GM12801 (cell line): Measurements from ENCODE around the gene SETX.

Experiments used
- TF ChIP-seq, protein P1 (sequence below): IDR thresholded peaks from one replicate; pipeline ENCODE4 v1.5.1; 2011; ENCODE audit warnings: control low read depth; ENCODE audit not compliant: insufficient read length; ENCODE audit errors: extremely low read depth

SETX gene

DNA sequence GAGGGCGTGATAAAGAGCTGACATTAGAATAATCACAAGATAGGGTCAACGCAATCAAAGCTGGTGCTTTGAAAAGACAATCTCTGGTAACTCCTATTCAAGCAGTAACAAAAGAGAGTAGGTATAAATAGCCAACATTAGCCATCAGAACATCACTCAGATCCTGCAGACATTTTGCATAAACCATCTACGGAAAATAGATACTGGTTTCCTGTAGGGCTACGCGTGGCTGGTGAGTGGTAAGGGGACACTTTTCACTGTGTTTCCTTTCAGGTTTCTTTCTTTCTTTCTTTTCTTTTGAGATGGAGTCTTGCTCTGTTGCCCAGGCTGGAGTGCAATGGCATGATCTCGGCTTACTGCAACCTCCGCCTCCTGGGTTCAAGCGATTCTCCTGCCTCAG, 29.6 kb upstream of the SETX start:
- TF ChIP-seq, protein P1, sequence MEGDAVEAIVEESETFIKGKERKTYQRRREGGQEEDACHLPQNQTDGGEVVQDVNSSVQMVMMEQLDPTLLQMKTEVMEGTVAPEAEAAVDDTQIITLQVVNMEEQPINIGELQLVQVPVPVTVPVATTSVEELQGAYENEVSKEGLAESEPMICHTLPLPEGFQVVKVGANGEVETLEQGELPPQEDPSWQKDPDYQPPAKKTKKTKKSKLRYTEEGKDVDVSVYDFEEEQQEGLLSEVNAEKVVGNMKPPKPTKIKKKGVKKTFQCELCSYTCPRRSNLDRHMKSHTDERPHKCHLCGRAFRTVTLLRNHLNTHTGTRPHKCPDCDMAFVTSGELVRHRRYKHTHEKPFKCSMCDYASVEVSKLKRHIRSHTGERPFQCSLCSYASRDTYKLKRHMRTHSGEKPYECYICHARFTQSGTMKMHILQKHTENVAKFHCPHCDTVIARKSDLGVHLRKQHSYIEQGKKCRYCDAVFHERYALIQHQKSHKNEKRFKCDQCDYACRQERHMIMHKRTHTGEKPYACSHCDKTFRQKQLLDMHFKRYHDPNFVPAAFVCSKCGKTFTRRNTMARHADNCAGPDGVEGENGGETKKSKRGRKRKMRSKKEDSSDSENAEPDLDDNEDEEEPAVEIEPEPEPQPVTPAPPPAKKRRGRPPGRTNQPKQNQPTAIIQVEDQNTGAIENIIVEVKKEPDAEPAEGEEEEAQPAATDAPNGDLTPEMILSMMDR = no peak

DNA sequence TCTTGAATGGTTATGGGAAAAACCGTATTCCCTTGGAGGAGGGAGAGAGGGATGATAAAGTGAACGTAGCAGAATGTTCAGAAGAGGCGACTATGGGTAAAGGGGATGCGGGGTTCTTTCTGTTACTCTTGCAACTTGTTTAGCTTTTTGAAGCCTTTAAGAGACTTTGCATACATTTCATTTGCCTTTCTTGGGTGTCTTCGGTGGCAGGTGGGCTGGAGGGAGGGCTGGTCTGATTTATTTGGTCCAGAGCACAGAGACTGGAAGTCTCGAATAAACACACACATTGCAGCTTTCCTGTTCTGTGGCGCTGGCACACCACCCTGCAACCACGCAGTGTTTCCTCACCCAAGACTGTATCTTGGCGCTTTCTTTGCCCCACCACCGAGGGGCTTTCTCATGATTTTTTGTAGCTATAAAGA, 28.7 kb upstream of the SETX start:
- TF ChIP-seq, protein P1 = no peak

DNA sequence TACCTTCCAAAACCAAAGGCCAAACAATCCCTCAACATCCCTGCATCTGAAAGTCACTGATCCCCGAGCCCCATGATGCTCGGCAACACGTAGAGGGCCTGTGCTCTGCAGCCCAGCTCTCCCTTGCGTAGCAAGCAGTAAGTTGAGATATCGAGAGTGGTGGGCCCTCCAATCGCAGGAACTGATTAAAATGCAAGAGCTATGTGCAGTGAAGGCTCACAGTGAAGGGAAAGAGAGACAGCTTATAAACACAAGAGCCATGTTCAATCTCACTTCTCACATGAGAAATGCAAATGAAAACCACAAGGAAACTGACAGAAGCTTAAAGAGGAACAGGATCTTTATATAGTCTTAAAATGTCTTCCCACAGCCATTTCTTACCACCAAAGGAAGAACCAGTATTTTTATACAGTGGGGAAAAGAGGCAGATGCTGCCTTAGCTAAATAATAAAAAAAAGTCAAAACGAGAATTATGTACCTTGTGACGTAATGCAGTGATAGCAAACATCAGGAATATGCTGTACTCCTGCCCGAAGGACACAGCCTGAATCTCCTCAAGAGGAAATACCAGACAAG, 27.3 kb upstream of the SETX start:
- TF ChIP-seq, protein P1 = no peak

- TF ChIP-seq, protein P1 = no peak
These were observed 17.6 kb upstream of the SETX start for GRCh38 chr9:132372177-132373095.

DNA sequence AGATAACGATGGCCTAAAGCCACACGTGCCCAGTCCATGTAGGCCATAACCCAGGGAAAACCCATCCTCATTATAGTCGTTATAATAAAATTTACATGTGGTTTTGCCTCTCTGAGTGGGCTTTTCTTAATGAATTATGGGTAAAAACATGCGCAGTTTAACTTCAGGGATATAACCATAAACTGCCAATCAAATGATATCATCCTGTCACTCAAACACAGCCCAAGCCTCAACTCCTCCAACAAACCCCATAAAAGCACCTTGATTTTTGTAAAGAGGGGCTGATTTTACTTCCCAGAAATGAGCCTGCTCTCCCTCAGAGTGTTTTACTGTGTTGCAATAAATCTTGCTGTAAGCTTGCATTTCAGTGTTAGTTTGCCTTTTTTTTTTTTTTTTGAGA, 15.8 kb upstream of the SETX start:
- TF ChIP-seq, protein P1 = no peak

- TF ChIP-seq, protein P1 = no peak
These were observed 14.6 kb upstream of the SETX start for GRCh38 chr9:132369421-132369820.

- TF ChIP-seq, protein P1 = no peak
These were observed 13.0 kb upstream of the SETX start for GRCh38 chr9:132367613-132368313.
